GM18951 (cell line): ENCODE data around the gene PPP2R5B.

ENCODE experiments used
- POLR2A ChIP-seq: IDR thresholded peaks from 4 replicates; pipeline ENCODE4 v1.6.1; 2011; ENCODE audit warnings: mild to moderate bottlenecking; ENCODE audit not compliant: insufficient read length, insufficient read depth; ENCODE audit errors: extremely low read depth
- in situ Hi-C: fragments of 300-500 bp; cut with MboI; formaldehyde crosslinking; loops from one replicate; pipeline ENCODE4 v1.12.0; 2022; ENCODE audit warnings: low sequenced_read_pairs, mixed read lengths, inconsistent platforms; ENCODE audit not compliant: unreplicated experiment

PPP2R5B gene

GRCh38 chr11:64894070-64894811, 30.2 kb upstream of the PPP2R5B start:
- in situ Hi-C loops = loop anchor here (5.0 kb wide), 1 partner anchor 47 kb away; no protein-coding TSS in a partner anchor

GRCh38 chr11:64894812-64895452, 29.6 kb upstream of the PPP2R5B start:
- TF ChIP-seq POLR2A = no peak
- in situ Hi-C loops = loop anchor here (5.0 kb wide), 1 partner anchor 48 kb away; no protein-coding TSS in a partner anchor

More at GRCh38 chr11:64894070-64894811, 30.2 kb upstream of the PPP2R5B start:
- TF ChIP-seq POLR2A = peak; percentile 32

- no peak for TF ChIP-seq POLR2A
These were observed 28.0 kb upstream of the PPP2R5B start for GRCh38 chr11:64896448-64897022.

GRCh38 chr11:64897381-64898075, 27.0 kb upstream of the PPP2R5B start:
- in situ Hi-C loops = no loop called here
- TF ChIP-seq POLR2A = no peak

More at GRCh38 chr11:64896448-64897022, 28.0 kb upstream of the PPP2R5B start:
- in situ Hi-C loops = no loop called here

GRCh38 chr11:64898076-64898445, 26.4 kb upstream of the PPP2R5B start:
- in situ Hi-C loops = no loop called here
- no peak for TF ChIP-seq POLR2A

- TF ChIP-seq POLR2A = no peak
- in situ Hi-C loops = no loop called here
These were observed 25.9 kb upstream of the PPP2R5B start for GRCh38 chr11:64898541-64898940.

- in situ Hi-C loops = no loop called here
- TF ChIP-seq POLR2A = no peak
These were observed 24.2 kb upstream of the PPP2R5B start for GRCh38 chr11:64900263-64900678.

GRCh38 chr11:64900774-64901173, 23.7 kb upstream of the PPP2R5B start:
- TF ChIP-seq POLR2A = no peak
- in situ Hi-C loops = no loop called here

- in situ Hi-C loops = no loop called here
- TF ChIP-seq POLR2A = no peak
These were observed 22.2 kb upstream of the PPP2R5B start for GRCh38 chr11:64902102-64902900.

- TF ChIP-seq POLR2A = no peak
- in situ Hi-C loops = no loop called here
These were observed 21.1 kb upstream of the PPP2R5B start for GRCh38 chr11:64903291-64903833.

- in situ Hi-C loops = no loop called here
- no peak for TF ChIP-seq POLR2A
These were observed 18.8 kb upstream of the PPP2R5B start for GRCh38 chr11:64905516-64906313.

GRCh38 chr11:64906314-64906635, 18.2 kb upstream of the PPP2R5B start:
- no peak for TF ChIP-seq POLR2A
- in situ Hi-C loops = no loop called here
